SH-SY5Y (cell line): Measurements from ENCODE around the gene ACTN2.

Source experiments
- GATA2 ChIP-seq: IDR thresholded peaks from 2 replicates; pipeline ENCODE4 v1.6.1; 2011; ENCODE audit warnings: mild to moderate bottlenecking, low read depth, low read length
- GATA3 ChIP-seq: IDR thresholded peaks from 2 replicates; pipeline ENCODE4 v1.6.1; 2011; ENCODE audit warnings: low read depth, mild to moderate bottlenecking, low read length, moderate library complexity

The ACTN2 gene

GRCh38 chr1:236744533-236744932, 58.2 kb downstream of the ACTN2 start:
- TF ChIP-seq GATA3 (no peak), GATA2 (no peak)

- TF ChIP-seq GATA3 (no peak), GATA2 (no peak)
Measured at GRCh38 chr1:236746785-236747184, 60.5 kb downstream of the ACTN2 start.

- TF ChIP-seq GATA2 = no peak
- no peak for TF ChIP-seq GATA3
Measured at GRCh38 chr1:236747311-236747985, 61.1 kb downstream of the ACTN2 start.

- TF ChIP-seq GATA3 (no peak), GATA2 (no peak)
Measured at GRCh38 chr1:236748268-236748870, 62.1 kb downstream of the ACTN2 start.

- TF ChIP-seq GATA2 = no peak
- TF ChIP-seq GATA3 = no peak
Measured at GRCh38 chr1:236750928-236751327, 64.6 kb downstream of the ACTN2 start.

- TF ChIP-seq GATA3 (no peak), GATA2 (no peak)
Measured at GRCh38 chr1:236751385-236751784, 65.1 kb downstream of the ACTN2 start.

- TF ChIP-seq GATA2 (no peak), GATA3 (no peak)
Measured at GRCh38 chr1:236751935-236752334, 65.6 kb downstream of the ACTN2 start.

GRCh38 chr1:236753516-236753915, 67.2 kb downstream of the ACTN2 start:
- TF ChIP-seq GATA3 = no peak
- TF ChIP-seq GATA2 = no peak

- TF ChIP-seq GATA3 = no peak
- TF ChIP-seq GATA2 = peak; percentile 55; the same call in 1 of the 2 replicates
Measured at GRCh38 chr1:236753964-236754363, 67.7 kb downstream of the ACTN2 start.

GRCh38 chr1:236754525-236755210, 68.4 kb downstream of the ACTN2 start:
- TF ChIP-seq GATA2 = no peak
- TF ChIP-seq GATA3 = no peak

- TF ChIP-seq GATA2 (no peak), GATA3 (no peak)
Measured at GRCh38 chr1:236757640-236758039, 71.3 kb downstream of the ACTN2 start.

GRCh38 chr1:236759252-236759859, 73.1 kb downstream of the ACTN2 start:
- no peak for TF ChIP-seq GATA2
- TF ChIP-seq GATA3 = no peak

GRCh38 chr1:236760480-236760879, 74.2 kb downstream of the ACTN2 start:
- TF ChIP-seq GATA3 (no peak), GATA2 (no peak)

GRCh38 chr1:236760986-236761385, 74.7 kb downstream of the ACTN2 start:
- TF ChIP-seq GATA3 = no peak
- TF ChIP-seq GATA2 = no peak

- TF ChIP-seq GATA3 (no peak), GATA2 (no peak)
Measured at GRCh38 chr1:236761397-236762132, 75.3 kb downstream of the ACTN2 start.
